HG03095 (cell line): Measurements from ENCODE around the gene PIK3R5.

Experiments
- ATAC-seq: cut with Tn5 transposase; IDR thresholded peaks from one replicate; pipeline ENCODE4 v1.9.1; 2021; ENCODE audit warnings: moderate library complexity; ENCODE audit not compliant: unreplicated experiment

The PIK3R5 gene

GRCh38 chr17:8881606-8882005 is 83.9 kb downstream of the PIK3R5 start:
- ATAC-seq = no peak

DNA sequence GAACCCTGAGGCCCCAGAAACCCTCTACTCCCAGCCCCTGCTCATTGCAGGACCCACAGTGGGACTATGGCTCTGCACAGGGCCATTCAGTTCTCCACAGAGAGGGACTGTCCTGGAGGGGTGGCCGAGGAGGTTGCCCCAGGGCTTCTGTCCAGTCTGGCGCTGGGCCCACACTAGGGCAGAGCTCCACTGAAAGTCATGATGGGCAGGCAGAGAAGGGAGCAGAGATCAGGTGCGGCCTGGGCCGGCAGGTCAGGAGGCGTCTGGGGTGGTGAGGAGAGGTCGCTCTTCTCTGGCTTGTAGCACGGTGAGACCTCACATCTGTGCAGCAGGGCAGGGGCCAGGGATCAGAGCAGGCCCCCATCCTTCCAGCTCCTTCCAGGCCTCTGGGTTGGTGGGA is 85.0 kb downstream of the PIK3R5 start:
- ATAC-seq = no peak

DNA sequence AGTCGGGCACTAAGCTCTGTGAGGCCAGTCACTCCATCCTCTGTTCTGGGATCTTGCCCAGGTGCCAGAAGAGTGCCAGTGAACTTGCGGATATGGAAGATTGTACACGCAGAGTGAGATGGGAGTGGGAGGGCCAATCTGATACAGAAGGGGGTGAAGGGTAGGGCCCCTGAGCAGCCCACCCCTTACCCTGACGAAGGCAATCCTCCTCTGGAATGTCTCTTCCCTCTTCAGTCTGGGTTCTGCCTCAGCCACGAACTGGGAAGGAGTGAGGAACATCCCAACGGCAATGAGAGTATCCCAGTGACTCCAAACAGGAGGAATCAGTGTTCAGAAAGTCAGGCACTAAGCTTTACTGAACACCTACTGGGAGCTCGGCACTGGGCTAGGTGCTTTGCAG is 86.1 kb downstream of the PIK3R5 start:
- ATAC-seq = no peak

DNA sequence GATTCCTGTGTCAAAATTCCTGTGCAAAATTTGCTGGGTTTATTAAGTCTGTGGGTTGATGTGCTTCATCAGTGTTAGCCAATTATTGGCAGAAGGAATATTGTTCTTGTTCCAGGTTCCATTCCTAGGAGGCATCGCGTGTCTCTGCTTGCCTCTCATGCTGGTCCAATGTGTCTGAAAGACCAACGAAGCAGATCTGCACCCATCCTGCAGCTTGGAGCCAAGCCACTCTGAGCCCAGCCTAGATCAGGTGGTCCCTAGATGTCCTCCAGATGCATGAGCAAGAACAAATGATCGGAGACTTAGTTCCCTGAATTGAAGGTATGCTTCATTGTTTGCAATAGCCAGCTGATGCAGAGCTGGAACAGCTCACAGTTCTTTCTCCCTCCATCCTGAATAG is 87.5 kb downstream of the PIK3R5 start:
- ATAC-seq = no peak

DNA sequence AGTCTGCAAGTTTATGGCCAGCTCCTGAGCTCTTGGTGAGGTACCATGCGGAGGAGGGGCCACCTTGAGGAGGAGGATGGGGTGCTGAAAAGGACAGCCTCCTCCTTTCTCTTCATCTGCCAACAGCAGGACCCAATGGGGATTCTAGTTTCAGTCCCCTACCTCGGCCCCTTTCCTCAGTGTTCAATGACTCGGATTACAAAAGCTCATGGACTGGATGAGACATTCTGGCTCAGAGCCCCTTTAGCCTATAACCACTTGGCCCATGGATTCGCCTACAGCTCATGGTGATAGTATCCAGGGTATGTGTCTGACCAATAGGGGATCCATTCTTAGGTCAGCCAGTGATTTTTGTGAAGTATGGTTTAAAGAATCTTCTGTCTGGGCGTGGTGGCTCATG is 89.5 kb downstream of the PIK3R5 start:
- ATAC-seq = no peak

DNA sequence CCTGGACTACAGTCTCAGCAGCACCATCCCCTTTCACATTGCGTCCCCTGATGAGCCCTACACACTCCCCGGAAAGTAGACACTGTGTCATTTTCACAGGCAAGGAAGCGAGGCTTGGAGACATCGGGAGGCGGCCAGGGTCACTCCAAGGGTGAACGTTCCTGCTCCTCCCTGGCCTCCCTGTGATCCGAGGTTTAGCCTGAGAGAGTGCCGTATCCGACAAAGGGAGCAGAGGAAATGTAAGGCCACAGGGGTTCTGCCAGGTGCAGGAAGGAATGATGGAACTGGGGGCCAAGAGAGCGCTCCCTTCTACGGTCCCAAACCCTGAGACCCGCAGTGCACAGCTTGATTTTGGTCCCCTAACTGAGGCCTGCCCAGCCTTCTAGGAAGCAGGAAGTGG is 90.1 kb downstream of the PIK3R5 start:
- ATAC-seq = no peak

GRCh38 chr17:8873801-8874715 is 91.4 kb downstream of the PIK3R5 start:
- no peak for ATAC-seq

- no peak for ATAC-seq
Observed at GRCh38 chr17:8872705-8873435, 92.6 kb downstream of the PIK3R5 start.

DNA sequence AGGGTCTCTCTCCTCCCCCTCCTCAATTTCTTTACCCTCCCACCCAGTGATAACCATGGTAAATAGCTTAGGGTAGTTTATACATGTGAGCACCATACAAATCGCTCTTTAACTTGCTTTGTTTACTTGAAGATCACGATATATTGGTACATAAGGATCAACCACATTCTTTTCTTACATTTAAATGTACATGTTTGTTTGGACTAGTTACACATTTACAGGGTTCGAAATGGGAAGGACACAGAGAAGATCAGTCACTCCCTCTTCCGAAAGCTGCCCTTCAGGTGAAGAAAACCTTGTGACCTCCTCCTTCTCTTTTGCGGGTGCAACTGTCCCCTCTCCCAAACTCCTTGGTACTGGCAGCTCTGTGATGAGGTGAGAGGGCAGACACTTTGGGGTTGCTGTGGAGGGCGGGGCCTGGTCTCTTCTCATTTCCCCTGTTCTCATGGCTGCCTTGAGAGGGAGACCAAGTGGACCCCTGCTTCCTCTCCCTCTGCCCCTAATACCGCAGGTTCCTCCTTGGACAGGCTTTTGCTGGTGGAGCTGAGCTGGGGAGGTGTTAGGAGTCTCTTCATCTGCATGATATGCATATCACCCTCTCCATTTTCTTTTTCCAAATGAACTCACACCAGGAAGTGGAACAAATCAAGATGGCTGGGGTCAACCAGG is 93.3 kb downstream of the PIK3R5 start:
- no peak for ATAC-seq

DNA sequence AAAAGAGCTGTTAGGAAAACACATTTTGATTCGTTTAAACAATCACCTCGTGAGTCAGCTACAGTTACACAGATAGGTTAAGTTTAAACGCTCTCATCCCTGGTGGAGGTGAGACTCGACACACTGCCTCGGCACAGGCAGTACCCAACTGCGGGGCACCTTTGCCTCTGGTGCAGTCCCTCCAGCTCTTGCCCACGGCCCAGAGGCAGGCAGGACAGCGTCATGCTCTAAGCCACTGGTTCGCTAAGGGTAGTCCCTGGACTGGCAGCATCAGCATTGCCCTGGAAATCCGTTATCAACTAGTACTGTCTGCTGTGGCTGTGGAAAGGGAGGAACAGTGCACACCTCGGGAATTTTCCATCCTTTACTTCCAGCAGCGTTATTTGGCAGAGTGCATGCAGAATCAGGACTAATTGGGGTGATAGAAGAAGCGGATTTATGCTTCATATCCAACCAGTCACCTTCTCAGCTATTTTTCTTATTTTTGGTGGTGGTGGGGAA is 94.4 kb downstream of the PIK3R5 start:
- no peak for ATAC-seq

DNA sequence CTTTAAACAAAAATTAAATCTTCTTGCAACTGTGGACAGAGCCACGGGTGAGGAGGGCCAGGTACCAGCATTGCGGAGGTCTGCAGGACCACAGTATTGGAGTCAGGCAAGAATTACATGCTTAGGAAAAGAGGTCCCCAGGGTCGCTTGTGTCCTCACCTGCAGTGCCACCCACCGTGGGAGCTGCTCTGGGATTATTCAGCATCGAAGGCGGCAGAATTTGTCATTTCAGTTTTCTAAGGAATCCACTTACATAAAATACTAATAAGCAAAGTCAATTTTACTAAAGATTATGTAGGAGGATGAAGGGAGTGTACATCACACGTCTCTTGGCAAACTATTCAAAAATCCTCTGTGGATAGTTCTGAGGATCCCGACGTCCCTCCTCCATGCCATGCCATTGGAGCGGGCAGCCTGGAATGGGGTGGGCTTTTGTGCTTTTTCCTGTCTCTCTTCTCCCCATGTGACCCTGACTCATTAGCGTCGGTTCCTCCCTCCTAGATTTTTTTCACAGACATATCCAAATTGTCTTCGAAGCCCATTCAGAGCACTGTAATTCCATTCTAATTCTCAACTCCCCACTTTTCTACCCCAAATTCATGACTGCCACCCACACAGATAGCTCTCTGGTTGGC is 95.0 kb downstream of the PIK3R5 start:
- no peak for ATAC-seq

DNA sequence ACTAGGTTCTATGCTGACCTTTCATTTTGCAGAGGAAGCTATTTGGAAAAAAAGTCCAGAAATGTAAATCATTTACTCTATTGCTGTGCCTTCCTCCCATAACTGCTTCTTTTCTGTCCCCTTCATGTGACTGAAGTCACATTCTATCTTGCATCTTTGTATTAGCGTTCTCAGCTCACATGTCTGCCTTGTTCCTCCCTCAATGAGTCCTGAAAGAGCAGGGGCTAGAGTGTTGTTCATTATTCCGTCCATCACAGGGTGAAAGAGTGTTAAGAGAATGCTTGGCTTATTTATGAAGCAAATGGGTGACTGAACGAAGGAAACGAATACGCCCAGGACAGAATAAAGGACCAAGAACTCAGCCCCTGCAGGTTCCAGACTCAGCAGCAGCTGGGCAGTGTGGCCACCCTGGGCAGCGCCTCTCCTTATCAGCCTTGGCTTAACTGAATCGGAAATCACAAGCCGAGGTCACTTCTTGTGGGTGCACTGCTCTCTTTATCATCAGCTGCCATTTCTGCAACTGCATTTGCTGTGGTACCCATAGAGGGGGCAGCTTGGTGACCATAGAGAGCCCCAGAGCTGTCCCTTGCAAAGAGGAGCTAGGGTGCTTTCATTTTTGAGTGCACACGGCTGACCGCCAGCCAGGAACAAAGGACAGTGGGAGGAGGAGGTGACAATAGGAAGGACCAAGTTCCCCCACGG is 96.2 kb downstream of the PIK3R5 start:
- ATAC-seq = no peak

DNA sequence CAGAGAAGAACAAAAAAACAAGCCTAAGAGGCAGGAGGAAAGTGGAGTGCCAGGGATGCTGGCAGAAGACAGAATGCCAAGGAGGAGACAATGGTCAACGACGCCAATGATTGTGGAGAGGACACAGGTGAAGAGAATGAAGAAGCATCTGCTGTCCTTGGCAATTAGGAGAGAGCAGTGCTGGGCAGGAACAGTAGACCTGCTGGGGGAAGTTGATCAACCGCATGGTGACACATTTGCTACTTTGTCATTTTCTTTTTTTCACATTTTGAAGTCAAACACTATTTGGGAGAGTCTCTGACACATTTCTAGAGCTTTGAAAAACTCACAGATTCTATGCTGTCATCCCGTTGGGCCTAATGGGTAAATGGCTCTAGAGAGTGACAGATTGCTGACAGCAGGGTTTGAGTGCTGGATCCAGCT is 97.0 kb downstream of the PIK3R5 start:
- peak; percentile 53 for ATAC-seq

GRCh38 chr17:8868092-8868491 is 97.4 kb downstream of the PIK3R5 start:
- no peak for ATAC-seq

GRCh38 chr17:8867361-8867981 is 98.0 kb downstream of the PIK3R5 start, which contains the start of gene PIK3R6:
Gene PIK3R6, minus strand, starts transcription at chr17:8867674. Its CDS starts 17,880 bp downstream, at chr17:8849794.
- ATAC-seq = no peak

- no peak for ATAC-seq
Observed at GRCh38 chr17:8865811-8866210, 99.7 kb downstream of the PIK3R5 start.

- no peak for ATAC-seq
Observed at GRCh38 chr17:8865385-8865784, 100.1 kb downstream of the PIK3R5 start.

DNA sequence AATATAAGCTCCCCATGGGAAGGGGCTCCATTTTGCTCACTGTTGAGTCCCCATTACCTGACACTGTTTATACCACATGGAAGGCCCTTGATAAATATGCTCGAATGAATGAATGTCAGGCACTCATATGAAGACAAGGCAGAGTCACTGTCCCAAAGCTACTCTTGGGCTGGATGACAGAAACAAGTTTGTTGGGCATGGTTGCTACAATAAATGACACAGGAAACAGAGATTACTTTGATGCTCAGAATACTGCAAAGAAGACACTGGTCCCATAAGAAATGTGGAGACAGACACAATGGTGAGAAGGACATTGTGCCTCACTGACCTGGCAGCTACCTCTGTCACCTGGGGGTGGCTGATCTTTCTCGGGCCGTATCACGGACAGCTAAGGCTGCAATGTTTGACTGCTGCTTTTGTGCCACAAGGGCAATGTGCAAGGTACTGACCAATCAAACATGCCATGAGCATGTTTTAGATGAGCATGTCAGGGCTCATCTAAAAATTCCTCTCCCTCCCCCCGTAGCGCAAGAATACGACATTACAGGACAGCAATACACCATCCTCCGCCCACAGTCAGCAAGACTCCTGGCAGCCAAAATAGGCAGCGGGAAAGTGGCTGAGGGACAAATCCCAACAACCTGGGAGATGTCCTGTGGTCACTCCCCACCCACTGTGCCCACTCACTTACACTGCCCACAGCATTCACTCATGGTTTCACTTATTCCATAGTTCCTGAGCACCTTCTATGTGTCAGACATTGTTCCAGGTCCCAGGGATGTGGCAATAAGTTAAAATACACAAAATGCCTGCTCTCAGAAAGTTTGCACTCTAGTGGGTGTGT is 103.1 kb downstream of the PIK3R5 start:
- no peak for ATAC-seq
